HG02884 (cell line): Measurements from ENCODE around the gene MCF2L.

ENCODE experiments used
- ATAC-seq: cut with Tn5 transposase; IDR thresholded peaks from one replicate; pipeline ENCODE4 v1.9.1; 2021; ENCODE audit warnings: mild to moderate bottlenecking, moderate library complexity; ENCODE audit not compliant: unreplicated experiment

MCF2L gene

GRCh38 chr13:113119166-113119821 lies 150.3 kb downstream of the MCF2L start:
- ATAC-seq = no peak

- no peak for ATAC-seq
Measured at GRCh38 chr13:113119822-113120189, 150.8 kb downstream of the MCF2L start.

- ATAC-seq = no peak
Measured at GRCh38 chr13:113120300-113121182, 151.5 kb downstream of the MCF2L start.

- ATAC-seq = no peak
Measured at GRCh38 chr13:113121183-113121927, 152.3 kb downstream of the MCF2L start.

GRCh38 chr13:113121928-113122471 lies 153.0 kb downstream of the MCF2L start:
- ATAC-seq = no peak

GRCh38 chr13:113122550-113123225 lies 153.7 kb downstream of the MCF2L start, which contains the start of gene F10:
Gene F10, plus strand, starts transcription at chr13:113122799. Its CDS starts 57 bp downstream, at chr13:113122856.
- ATAC-seq = no peak

- ATAC-seq = no peak
Measured at GRCh38 chr13:113123226-113124201, 154.5 kb downstream of the MCF2L start.

GRCh38 chr13:113124211-113124970 lies 155.4 kb downstream of the MCF2L start:
- no peak for ATAC-seq

- no peak for ATAC-seq
Measured at GRCh38 chr13:113125506-113126264, 156.7 kb downstream of the MCF2L start.

GRCh38 chr13:113126265-113127150 lies 157.5 kb downstream of the MCF2L start:
- no peak for ATAC-seq

GRCh38 chr13:113129480-113129879 lies 160.5 kb downstream of the MCF2L start:
- ATAC-seq = no peak

GRCh38 chr13:113129921-113130750 lies 161.1 kb downstream of the MCF2L start:
- ATAC-seq = no peak

GRCh38 chr13:113135281-113135760 lies 166.3 kb downstream of the MCF2L start:
- ATAC-seq = no peak

GRCh38 chr13:113137691-113138298 lies 168.8 kb downstream of the MCF2L start:
- ATAC-seq = no peak

- no peak for ATAC-seq
Measured at GRCh38 chr13:113138792-113139551, 170.0 kb downstream of the MCF2L start.
